Cardiac muscle cell (in vitro differentiated cells and primary cell): ENCODE results near the gene PLD4. TPM values are rescaled to one million over a fixed set of nuclear protein-coding genes. Genes with fewer than 3 reads are reported as not detected.

Source experiments
- DNase-seq, 2 donors: peaks; one replicate each; pipeline versions ENCODE4 v3.0.0 to v3.0.0-alpha.2; 2010 to 2017; ENCODE audit warnings: low read depth in 1 of 2, low spot score in 1 of 2
- H3K27ac ChIP-seq: fragments of 200-600 bp; sonication (generic); 2 replicates; pipeline ENCODE4 v1.5.1; 2016
- H3K27me3 ChIP-seq: fragments of 200-600 bp; sonication (generic); 2 replicates; pipeline ENCODE4 v1.6.0; 2016; ENCODE audit warnings: control low read depth
- H3K36me3 ChIP-seq: fragments of 200-600 bp; sonication (generic); 2 replicates; pipeline ENCODE4 v1.5.1; 2016; ENCODE audit warnings: control low read depth
- H3K4me1 ChIP-seq: fragments of 200-600 bp; sonication (generic); 2 replicates; pipeline ENCODE4 v1.8.1; 2017; ENCODE audit warnings: low read depth, mild to moderate bottlenecking, mixed run types
- H3K4me3 ChIP-seq: fragments of 200-600 bp; sonication (generic); 2 replicates; pipeline ENCODE4 v1.5.1; 2016; ENCODE audit warnings: mild to moderate bottlenecking
- H3K9me3 ChIP-seq: fragments of 200-600 bp; sonication (generic); 2 replicates; pipeline ENCODE4 v1.5.1; 2017; ENCODE audit warnings: low read depth, mild to moderate bottlenecking, control low read depth
- polyA plus RNA-seq: library from polyadenylated mRNA; unstranded; fragments of >200 nt; fragmentation: Nextera tagmentation; extraction: Ambion mirVana; gene quantifications from 2 replicates; pipeline ENCODE4 v1.2.1, GENCODE V29; 2016
- total RNA-seq: library from RNA; depleted of rRNA; stranded (reverse); fragments of >200 nt; gene quantifications from 2 replicates; pipeline ENCODE4 v1.2.3, GENCODE V29; 2016
- TF ChIP-seq, protein P1 (sequence below): IDR thresholded peaks from 2 replicates; pipeline ENCODE4 v1.5.1; 2012; ENCODE audit warnings: low read depth, mild to moderate bottlenecking, low read length

Gene PLD4
- total and polyA plus RNA-seq, 2 experiments from 2014 or later: 0.07 to 0.54 TPM

GRCh38 chr14:104935955-104936354 lies 11.3 kb downstream of the PLD4 start:
- TF ChIP-seq, protein P1, sequence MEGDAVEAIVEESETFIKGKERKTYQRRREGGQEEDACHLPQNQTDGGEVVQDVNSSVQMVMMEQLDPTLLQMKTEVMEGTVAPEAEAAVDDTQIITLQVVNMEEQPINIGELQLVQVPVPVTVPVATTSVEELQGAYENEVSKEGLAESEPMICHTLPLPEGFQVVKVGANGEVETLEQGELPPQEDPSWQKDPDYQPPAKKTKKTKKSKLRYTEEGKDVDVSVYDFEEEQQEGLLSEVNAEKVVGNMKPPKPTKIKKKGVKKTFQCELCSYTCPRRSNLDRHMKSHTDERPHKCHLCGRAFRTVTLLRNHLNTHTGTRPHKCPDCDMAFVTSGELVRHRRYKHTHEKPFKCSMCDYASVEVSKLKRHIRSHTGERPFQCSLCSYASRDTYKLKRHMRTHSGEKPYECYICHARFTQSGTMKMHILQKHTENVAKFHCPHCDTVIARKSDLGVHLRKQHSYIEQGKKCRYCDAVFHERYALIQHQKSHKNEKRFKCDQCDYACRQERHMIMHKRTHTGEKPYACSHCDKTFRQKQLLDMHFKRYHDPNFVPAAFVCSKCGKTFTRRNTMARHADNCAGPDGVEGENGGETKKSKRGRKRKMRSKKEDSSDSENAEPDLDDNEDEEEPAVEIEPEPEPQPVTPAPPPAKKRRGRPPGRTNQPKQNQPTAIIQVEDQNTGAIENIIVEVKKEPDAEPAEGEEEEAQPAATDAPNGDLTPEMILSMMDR: no peak
- Histone ChIP-seq H3K27me3 (peaks cover 87% of the 10 kb centered on the region), H3K4me3 (no peak overlapping the region), H3K27ac (no peak overlapping the region), H3K4me1 (peaks cover 10% of the 10 kb centered on the region), H3K9me3 (no peaks in the 10 kb centered on the region), H3K36me3 (no peaks in the 10 kb centered on the region)
- DNase-seq: no peak

- Histone ChIP-seq H3K9me3 (no peaks in the 10 kb centered on the region), H3K27me3 (peaks cover 81% of the 10 kb centered on the region), H3K4me1 (peaks cover 10% of the 10 kb centered on the region), H3K36me3 (no peaks in the 10 kb centered on the region), H3K4me3 (no peak overlapping the region), H3K27ac (no peak overlapping the region)
- TF ChIP-seq, protein P1: no peak
- DNase-seq: no peak
These were observed 11.9 kb downstream of the PLD4 start for GRCh38 chr14:104936361-104937155.

GRCh38 chr14:104937161-104937560 lies 12.5 kb downstream of the PLD4 start:
- TF ChIP-seq, protein P1: no peak
- Histone ChIP-seq H3K27ac (no peak overlapping the region), H3K4me1 (peaks cover 9% of the 10 kb centered on the region), H3K4me3 (no peak overlapping the region), H3K36me3 (no peaks in the 10 kb centered on the region), H3K9me3 (no peaks in the 10 kb centered on the region), H3K27me3 (peaks cover 75% of the 10 kb centered on the region)
- DNase-seq: no peak

GRCh38 chr14:104937694-104938365 lies 13.2 kb downstream of the PLD4 start:
- Histone ChIP-seq H3K27me3 (peaks cover 69% of the 10 kb centered on the region), H3K27ac (no peak overlapping the region), H3K4me3 (no peak overlapping the region), H3K4me1 (peaks cover 2% of the 10 kb centered on the region), H3K9me3 (no peaks in the 10 kb centered on the region), H3K36me3 (no peaks in the 10 kb centered on the region)
- no peak for DNase-seq
- TF ChIP-seq, protein P1: no peak

- DNase-seq: no peak
- Histone ChIP-seq H3K36me3 (no peaks in the 10 kb centered on the region), H3K4me3 (no peak overlapping the region), H3K27me3 (peaks cover 63% of the 10 kb centered on the region), H3K9me3 (no peaks in the 10 kb centered on the region), H3K27ac (no peak overlapping the region), H3K4me1 (no peaks in the 10 kb centered on the region)
- TF ChIP-seq, protein P1: no peak
These were observed 13.8 kb downstream of the PLD4 start for GRCh38 chr14:104938436-104938835.
